ENCODE results near the gene KRT76.

Gene KRT76

GRCh38 chr12:52721838-52722470 lies 55.2 kb downstream of the KRT76 start:
- Histone ChIP-seq H3K27ac (no peak overlapping the region), H3K9me3 (no peaks in the 10 kb centered on the region), H3K4me3 (ENCODE audit: low read depth in 1 of 2, low read length in 1 of 2) (no peak overlapping the region), H3K27me3 (peaks cover 17% of the 10 kb centered on the region), H3K36me3 (no peaks in the 10 kb centered on the region), H3K4me1 (ENCODE audit: control insufficient read depth in 1 of 2, insufficient read depth in 1 of 2, low read depth in 1 of 2, low read length in 1 of 2) (no peaks in the 10 kb centered on the region)
- no peak for TF ChIP-seq CTCF (IDR thresholded peaks at IDR 0.05)

- no peaks in the 10 kb centered on the region for H3K9me3 ChIP-seq
- H3K27ac ChIP-seq = no peak overlapping the region
- no peak overlapping the region for H3K4me3 ChIP-seq (ENCODE audit: low read depth in 1 of 2, low read length in 1 of 2)
- no peak for TF ChIP-seq CTCF (IDR thresholded peaks at IDR 0.05)
- peaks cover 24% of the 10 kb centered on the region for H3K27me3 ChIP-seq
- H3K36me3 ChIP-seq = no peaks in the 10 kb centered on the region
- no peaks in the 10 kb centered on the region for H3K4me1 ChIP-seq (ENCODE audit: control insufficient read depth in 1 of 2, insufficient read depth in 1 of 2, low read depth in 1 of 2, low read length in 1 of 2)
Observed at GRCh38 chr12:52720365-52720886, 56.7 kb downstream of the KRT76 start.
